DOHH2 (cell line): ENCODE results near the gene MFRP.

Experiments
- H3F3A ChIP-seq: fragments of 200-600 bp; sonication (generic), shearing (Covaris generic); 2 replicates; pipeline ENCODE4 v1.6.0; 2016; ENCODE audit warnings: antibody characterized with exemption, mild to moderate bottlenecking; ENCODE audit not compliant: control insufficient read depth, insufficient read depth
- H3K27ac ChIP-seq: fragments of 200-600 bp; sonication (generic); 2 replicates; pipeline ENCODE4 v1.5.1; 2014; ENCODE audit warnings: low read depth, mild to moderate bottlenecking, low read length, moderate library complexity
- H3K27me3 ChIP-seq: fragments of 200-600 bp; sonication (generic); 2 replicates; pipeline ENCODE4 v1.6.1; 2014; ENCODE audit warnings: mild to moderate bottlenecking, low read length, mixed read lengths; ENCODE audit not compliant: control insufficient read depth
- H3K36me3 ChIP-seq: fragments of 200-600 bp; sonication (generic); 2 replicates; pipeline ENCODE4 v1.6.1; 2014; ENCODE audit warnings: mild to moderate bottlenecking, low read length, moderate library complexity, mixed read lengths; ENCODE audit not compliant: control insufficient read depth
- H3K4me1 ChIP-seq: fragments of 200-600 bp; sonication (generic); 2 replicates; pipeline ENCODE4 v1.6.1; 2014; ENCODE audit warnings: mild to moderate bottlenecking, low read length, mixed read lengths; ENCODE audit not compliant: control insufficient read depth
- H3K4me2 ChIP-seq: fragments of 200-600 bp; sonication (generic); 2 replicates; pipeline ENCODE4 v1.6.0; 2014; ENCODE audit warnings: mild to moderate bottlenecking, low read length, moderate library complexity
- H3K4me3 ChIP-seq: fragments of 200-600 bp; sonication (generic); 2 replicates; pipeline ENCODE4 v1.5.1; 2014; ENCODE audit warnings: mild to moderate bottlenecking, low read length, mixed read lengths
- H3K79me2 ChIP-seq: fragments of 200-600 bp; sonication (generic); 2 replicates; pipeline ENCODE4 v1.6.1; 2014; ENCODE audit warnings: mild to moderate bottlenecking, low read length, mixed read lengths; ENCODE audit not compliant: control insufficient read depth
- H3K9me2 ChIP-seq: fragments of 200-600 bp; sonication (generic); replicated peaks from 2 replicates; pipeline ENCODE4 v1.6.1; 2014; ENCODE audit warnings: mild to moderate bottlenecking, low read length, mixed read lengths; ENCODE audit not compliant: control insufficient read depth
- H3K9me3 ChIP-seq: fragments of 200-600 bp; sonication (generic); 2 replicates; pipeline ENCODE4 v1.6.1; 2014; ENCODE audit warnings: antibody characterized with exemption, low read length, mixed read lengths; ENCODE audit not compliant: control insufficient read depth, insufficient read depth
- H4K20me1 ChIP-seq: fragments of 200-600 bp; sonication (generic); 2 replicates; pipeline ENCODE4 v1.6.0; 2014; ENCODE audit warnings: low read depth, mild to moderate bottlenecking, antibody characterized with exemption, low read length, moderate library complexity; ENCODE audit not compliant: control insufficient read depth, insufficient read depth
- CTCF ChIP-seq: fragments of 200-600 bp; sonication (generic); IDR thresholded peaks from one replicate; pipeline ENCODE4 v1.5.1; 2014; ENCODE audit warnings: antibody characterized with exemption, mild to moderate bottlenecking, low read depth, low read length; ENCODE audit not compliant: poor library complexity, severe bottlenecking
- EZH2phosphoT487 ChIP-seq: fragments of 200-600 bp; sonication (generic); IDR thresholded peaks from 2 replicates; pipeline ENCODE4 v1.6.1; 2017; ENCODE audit warnings: borderline replicate concordance, mild to moderate bottlenecking, antibody characterized with exemption, low read length, moderate library complexity, mixed read lengths

MFRP gene

GRCh38 chr11:119380827-119381180 lies 34.3 kb upstream of the MFRP start:
- H3K27me3 ChIP-seq = peaks cover 6% of the 10 kb centered on the region; the same call in 1 of the 2 replicates
- H3K4me2 ChIP-seq = peak overlapping the region; percentile 95
- H3K4me1 ChIP-seq = peaks cover 46% of the 10 kb centered on the region
- no peaks in the 10 kb centered on the region for H3K36me3 ChIP-seq
- no peak for TF ChIP-seq CTCF
- no peak for TF ChIP-seq EZH2phosphoT487
- no peaks in the 10 kb centered on the region for H4K20me1 ChIP-seq
- H3K9me3 ChIP-seq = no peaks in the 10 kb centered on the region
- H3K79me2 ChIP-seq = no peaks in the 10 kb centered on the region
- H3K27ac ChIP-seq = no peak overlapping the region
- no peaks in the 10 kb centered on the region for H3K9me2 ChIP-seq
- peak overlapping the region; percentile 84 for H3K4me3 ChIP-seq
- peaks cover 5% of the 10 kb centered on the region; the same call in 1 of the 2 replicates for H3F3A ChIP-seq

GRCh38 chr11:119380160-119380826 lies 33.8 kb upstream of the MFRP start:
- Histone ChIP-seq H3K9me2 (no peaks in the 10 kb centered on the region), H3K27ac (no peak overlapping the region), H3K4me1 (peaks cover 46% of the 10 kb centered on the region), H3K4me3 (peak overlapping the region; percentile 84), H3K79me2 (no peaks in the 10 kb centered on the region), H3F3A (peaks cover 5% of the 10 kb centered on the region; the same call in 1 of the 2 replicates), H3K9me3 (no peaks in the 10 kb centered on the region), H3K4me2 (peak overlapping the region; percentile 95), H4K20me1 (no peaks in the 10 kb centered on the region), H3K36me3 (no peaks in the 10 kb centered on the region), H3K27me3 (peaks cover 6% of the 10 kb centered on the region; the same call in 1 of the 2 replicates)
- TF ChIP-seq CTCF (no peak), EZH2phosphoT487 (no peak)

- H3K9me2 ChIP-seq = no peaks in the 10 kb centered on the region
- peaks cover 5% of the 10 kb centered on the region; the same call in 1 of the 2 replicates for H3F3A ChIP-seq
- peaks cover 56% of the 10 kb centered on the region for H3K4me1 ChIP-seq
- no peak overlapping the region for H3K4me3 ChIP-seq
- no peak for TF ChIP-seq EZH2phosphoT487
- TF ChIP-seq CTCF = no peak
- H3K36me3 ChIP-seq = no peaks in the 10 kb centered on the region
- no peak overlapping the region for H3K27ac ChIP-seq
- peaks cover 6% of the 10 kb centered on the region; the same call in 1 of the 2 replicates for H3K27me3 ChIP-seq
- H3K4me2 ChIP-seq = no peak overlapping the region
- no peaks in the 10 kb centered on the region for H4K20me1 ChIP-seq
- no peaks in the 10 kb centered on the region for H3K79me2 ChIP-seq
- H3K9me3 ChIP-seq = no peaks in the 10 kb centered on the region
These were observed 32.5 kb upstream of the MFRP start for GRCh38 chr11:119378851-119379465.
